Myocyte (in vitro differentiated cells): Measurements from ENCODE around the gene KIF5B. TPM values are rescaled to one million over a fixed set of nuclear protein-coding genes. Genes with fewer than 3 reads are reported as not detected.
A peak's percentile ranks its signal among the peaks of the same experiment; 100 is the strongest.
"Not testable (repeated sequence)": the region's sequence is repeated elsewhere in the genome, so short reads cannot be mapped to it uniquely, and the experiment has no call there.

Source experiments
- DNase-seq: peaks from one replicate; pipeline ENCODE4 v3.0.0-alpha.2; 2012; ENCODE audit warnings: low read depth
- polyA plus RNA-seq: library from polyadenylated mRNA; unstranded; fragments of >200 nt; gene quantifications from one replicate; pipeline ENCODE4 v1.2.1, GENCODE V29; 2012; ENCODE audit warnings: missing spikeins
- total RNA-seq: library from RNA; depleted of rRNA; stranded (reverse); fragments of >200 nt; gene quantifications from 2 replicates; pipeline ENCODE4 v1.2.3, GENCODE V29; 2014

Gene KIF5B
- total RNA-seq = 416 and 456 TPM in 2 replicates
- polyA plus RNA-seq = 82.1 TPM

- DNase-seq = peak; percentile 89
Measured at GRCh38 chr10:32056136-32057035, at the start of gene KIF5B. Gene KIF5B (minus strand): TSS chr10:32056425. CDS start chr10:32055973, 452 bp downstream.

GRCh38 chr10:32105782-32106382 lies 49.7 kb upstream of the KIF5B start:
- DNase-seq = no peak

- DNase-seq = peak; percentile 36
Measured at GRCh38 chr10:32104622-32105509, 48.6 kb upstream of the KIF5B start.

GRCh38 chr10:32104181-32104580 lies 48.0 kb upstream of the KIF5B start:
- DNase-seq = peak; percentile 13

GRCh38 chr10:32103721-32104120 lies 47.5 kb upstream of the KIF5B start:
- peak; percentile 5 for DNase-seq

- not testable (repeated sequence) for DNase-seq
Measured at GRCh38 chr10:32098566-32099259, 42.5 kb upstream of the KIF5B start.

- no peak for DNase-seq
Measured at GRCh38 chr10:32095116-32095733, 39.0 kb upstream of the KIF5B start.

- no peak for DNase-seq
Measured at GRCh38 chr10:32093650-32094049, 37.4 kb upstream of the KIF5B start.

GRCh38 chr10:32091046-32091445 lies 34.8 kb upstream of the KIF5B start:
- no peak for DNase-seq

GRCh38 chr10:32084185-32084851 lies 28.1 kb upstream of the KIF5B start:
- DNase-seq = peak; percentile 14

- peak; percentile 88 for DNase-seq
Measured at GRCh38 chr10:32077896-32078485, 21.8 kb upstream of the KIF5B start.

GRCh38 chr10:32073659-32074058 lies 17.4 kb upstream of the KIF5B start:
- peak; percentile 66 for DNase-seq

GRCh38 chr10:32073128-32073527 lies 16.9 kb upstream of the KIF5B start:
- DNase-seq = no peak

GRCh38 chr10:32072025-32072800 lies 16.0 kb upstream of the KIF5B start:
- DNase-seq = no peak

GRCh38 chr10:32070645-32071044 lies 14.4 kb upstream of the KIF5B start:
- DNase-seq = no peak

- DNase-seq = no peak
Measured at GRCh38 chr10:32068569-32068968, 12.3 kb upstream of the KIF5B start.

GRCh38 chr10:32067931-32068330 lies 11.7 kb upstream of the KIF5B start:
- not testable (repeated sequence) for DNase-seq

- DNase-seq = peak; percentile 26
Measured at GRCh38 chr10:32065856-32066255, 9.6 kb upstream of the KIF5B start.

- DNase-seq = no peak
Measured at GRCh38 chr10:32061440-32061839, 5.2 kb upstream of the KIF5B start.
